ENCODE measurements around the gene MPZL2.

DNA sequence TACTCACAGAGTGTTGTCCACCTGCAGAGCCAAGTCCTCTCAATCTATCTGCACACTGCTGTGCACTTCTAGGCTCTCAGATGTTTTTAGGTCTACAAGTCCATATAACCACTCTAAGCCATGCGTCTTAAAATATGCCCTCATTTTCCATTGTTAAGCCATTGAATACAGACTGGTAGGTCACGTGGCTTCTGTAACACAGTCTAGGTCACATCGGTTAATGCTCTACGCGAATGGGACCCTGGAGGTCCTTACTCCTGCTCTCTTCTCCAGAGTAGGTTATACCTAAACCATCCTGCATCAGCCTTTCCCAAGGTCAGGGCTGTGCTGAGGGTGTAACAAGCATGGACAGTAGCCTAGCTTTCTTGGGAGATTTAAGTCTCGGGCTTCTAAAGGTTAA, 40.1 kb downstream of the MPZL2 start:
- no peak for TF ChIP-seq CEBPB (tag; IDR thresholded peaks at IDR 0.05)
- TF ChIP-seq, protein P1, sequence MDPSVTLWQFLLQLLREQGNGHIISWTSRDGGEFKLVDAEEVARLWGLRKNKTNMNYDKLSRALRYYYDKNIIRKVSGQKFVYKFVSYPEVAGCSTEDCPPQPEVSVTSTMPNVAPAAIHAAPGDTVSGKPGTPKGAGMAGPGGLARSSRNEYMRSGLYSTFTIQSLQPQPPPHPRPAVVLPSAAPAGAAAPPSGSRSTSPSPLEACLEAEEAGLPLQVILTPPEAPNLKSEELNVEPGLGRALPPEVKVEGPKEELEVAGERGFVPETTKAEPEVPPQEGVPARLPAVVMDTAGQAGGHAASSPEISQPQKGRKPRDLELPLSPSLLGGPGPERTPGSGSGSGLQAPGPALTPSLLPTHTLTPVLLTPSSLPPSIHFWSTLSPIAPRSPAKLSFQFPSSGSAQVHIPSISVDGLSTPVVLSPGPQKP (CRISPR knock-in tag; IDR thresholded peaks at IDR 0.05), result no peak
- no peak for TF ChIP-seq PYGO2 (tag; IDR thresholded peaks at IDR 0.05)
- TF ChIP-seq, protein P2, sequence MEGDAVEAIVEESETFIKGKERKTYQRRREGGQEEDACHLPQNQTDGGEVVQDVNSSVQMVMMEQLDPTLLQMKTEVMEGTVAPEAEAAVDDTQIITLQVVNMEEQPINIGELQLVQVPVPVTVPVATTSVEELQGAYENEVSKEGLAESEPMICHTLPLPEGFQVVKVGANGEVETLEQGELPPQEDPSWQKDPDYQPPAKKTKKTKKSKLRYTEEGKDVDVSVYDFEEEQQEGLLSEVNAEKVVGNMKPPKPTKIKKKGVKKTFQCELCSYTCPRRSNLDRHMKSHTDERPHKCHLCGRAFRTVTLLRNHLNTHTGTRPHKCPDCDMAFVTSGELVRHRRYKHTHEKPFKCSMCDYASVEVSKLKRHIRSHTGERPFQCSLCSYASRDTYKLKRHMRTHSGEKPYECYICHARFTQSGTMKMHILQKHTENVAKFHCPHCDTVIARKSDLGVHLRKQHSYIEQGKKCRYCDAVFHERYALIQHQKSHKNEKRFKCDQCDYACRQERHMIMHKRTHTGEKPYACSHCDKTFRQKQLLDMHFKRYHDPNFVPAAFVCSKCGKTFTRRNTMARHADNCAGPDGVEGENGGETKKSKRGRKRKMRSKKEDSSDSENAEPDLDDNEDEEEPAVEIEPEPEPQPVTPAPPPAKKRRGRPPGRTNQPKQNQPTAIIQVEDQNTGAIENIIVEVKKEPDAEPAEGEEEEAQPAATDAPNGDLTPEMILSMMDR (IDR thresholded peaks at IDR 0.05 in 2 of 3, conservative IDR thresholded peaks at IDR 0.05 in 1 of 3; ENCODE audit: insufficient read depth in 2 of 3, low read depth in 1 of 3, low read length in 3 of 3), result no peak
- no peak for TF ChIP-seq IRF2 (CRISPR knock-in tag; IDR thresholded peaks at IDR 0.05)
- TF ChIP-seq, protein P3, sequence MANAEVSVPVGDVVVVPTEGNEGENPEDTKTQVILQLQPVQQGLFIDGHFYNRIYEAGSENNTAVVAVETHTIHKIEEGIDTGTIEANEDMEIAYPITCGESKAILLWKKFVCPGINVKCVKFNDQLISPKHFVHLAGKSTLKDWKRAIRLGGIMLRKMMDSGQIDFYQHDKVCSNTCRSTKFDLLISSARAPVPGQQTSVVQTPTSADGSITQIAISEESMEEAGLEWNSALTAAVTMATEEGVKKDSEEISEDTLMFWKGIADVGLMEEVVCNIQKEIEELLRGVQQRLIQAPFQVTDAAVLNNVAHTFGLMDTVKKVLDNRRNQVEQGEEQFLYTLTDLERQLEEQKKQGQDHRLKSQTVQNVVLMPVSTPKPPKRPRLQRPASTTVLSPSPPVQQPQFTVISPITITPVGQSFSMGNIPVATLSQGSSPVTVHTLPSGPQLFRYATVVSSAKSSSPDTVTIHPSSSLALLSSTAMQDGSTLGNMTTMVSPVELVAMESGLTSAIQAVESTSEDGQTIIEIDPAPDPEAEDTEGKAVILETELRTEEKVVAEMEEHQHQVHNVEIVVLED (CRISPR knock-in tag; IDR thresholded peaks at IDR 0.05), result no peak
- TF ChIP-seq ATF7 (IDR thresholded peaks at IDR 0.05), result no peak
- TF ChIP-seq ZFP30 (CRISPR knock-in tag; IDR thresholded peaks at IDR 0.05; ENCODE audit: borderline replicate concordance), result no peak
- TF ChIP-seq TCF3 (CRISPR knock-in tag; IDR thresholded peaks at IDR 0.05), result no peak

All from K562 (cell line).